ENCODE results near the gene FOXQ1. TPM values are rescaled to one million over a fixed set of nuclear protein-coding genes. Genes with fewer than 3 reads are reported as not detected.

Gene FOXQ1
- total and polyA plus RNA-seq, 2 of the 13 experiments (the other 11 are each of a cell fraction or from before 2014, with no cell fraction given): 35.2 to 39.8 TPM

DNA sequence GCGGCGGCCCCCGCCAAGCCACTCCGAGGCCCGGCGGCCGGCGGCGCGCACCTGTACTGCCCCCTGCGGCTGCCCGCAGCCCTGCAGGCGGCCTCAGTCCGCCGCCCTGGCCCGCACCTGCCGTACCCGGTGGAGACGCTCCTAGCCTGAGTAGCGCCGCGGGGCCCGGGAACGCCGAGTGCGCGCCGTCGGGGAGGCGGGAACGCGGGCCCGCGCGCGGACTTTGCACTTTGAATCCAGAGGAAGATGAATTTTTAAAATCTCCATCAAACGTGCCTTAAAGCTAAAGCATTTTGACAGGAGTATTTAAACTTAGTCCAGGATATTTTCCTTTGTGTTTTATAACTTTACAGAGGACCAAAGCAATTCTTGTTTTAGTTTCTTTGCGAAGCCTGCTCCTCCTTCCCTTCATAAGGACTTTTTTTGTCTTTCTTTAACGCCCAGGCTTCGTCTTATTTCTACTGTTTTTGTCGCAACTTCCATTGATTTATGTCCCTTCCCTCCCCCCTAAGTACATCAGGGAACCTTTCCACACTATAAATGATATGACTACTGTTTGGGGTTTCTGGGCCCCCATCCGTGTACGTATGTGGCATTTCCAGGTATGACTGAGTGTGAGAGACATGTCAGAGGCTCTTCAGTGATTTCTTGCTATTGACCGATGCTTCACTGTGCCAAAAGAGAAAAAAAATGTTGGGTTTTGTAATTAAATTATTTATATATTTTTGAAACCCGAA lies 2.0 kb downstream of the FOXQ1 start (continued):
- TF ChIP-seq, protein P1, sequence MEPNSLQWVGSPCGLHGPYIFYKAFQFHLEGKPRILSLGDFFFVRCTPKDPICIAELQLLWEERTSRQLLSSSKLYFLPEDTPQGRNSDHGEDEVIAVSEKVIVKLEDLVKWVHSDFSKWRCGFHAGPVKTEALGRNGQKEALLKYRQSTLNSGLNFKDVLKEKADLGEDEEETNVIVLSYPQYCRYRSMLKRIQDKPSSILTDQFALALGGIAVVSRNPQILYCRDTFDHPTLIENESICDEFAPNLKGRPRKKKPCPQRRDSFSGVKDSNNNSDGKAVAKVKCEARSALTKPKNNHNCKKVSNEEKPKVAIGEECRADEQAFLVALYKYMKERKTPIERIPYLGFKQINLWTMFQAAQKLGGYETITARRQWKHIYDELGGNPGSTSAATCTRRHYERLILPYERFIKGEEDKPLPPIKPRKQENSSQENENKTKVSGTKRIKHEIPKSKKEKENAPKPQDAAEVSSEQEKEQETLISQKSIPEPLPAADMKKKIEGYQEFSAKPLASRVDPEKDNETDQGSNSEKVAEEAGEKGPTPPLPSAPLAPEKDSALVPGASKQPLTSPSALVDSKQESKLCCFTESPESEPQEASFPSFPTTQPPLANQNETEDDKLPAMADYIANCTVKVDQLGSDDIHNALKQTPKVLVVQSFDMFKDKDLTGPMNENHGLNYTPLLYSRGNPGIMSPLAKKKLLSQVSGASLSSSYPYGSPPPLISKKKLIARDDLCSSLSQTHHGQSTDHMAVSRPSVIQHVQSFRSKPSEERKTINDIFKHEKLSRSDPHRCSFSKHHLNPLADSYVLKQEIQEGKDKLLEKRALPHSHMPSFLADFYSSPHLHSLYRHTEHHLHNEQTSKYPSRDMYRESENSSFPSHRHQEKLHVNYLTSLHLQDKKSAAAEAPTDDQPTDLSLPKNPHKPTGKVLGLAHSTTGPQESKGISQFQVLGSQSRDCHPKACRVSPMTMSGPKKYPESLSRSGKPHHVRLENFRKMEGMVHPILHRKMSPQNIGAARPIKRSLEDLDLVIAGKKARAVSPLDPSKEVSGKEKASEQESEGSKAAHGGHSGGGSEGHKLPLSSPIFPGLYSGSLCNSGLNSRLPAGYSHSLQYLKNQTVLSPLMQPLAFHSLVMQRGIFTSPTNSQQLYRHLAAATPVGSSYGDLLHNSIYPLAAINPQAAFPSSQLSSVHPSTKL (CRISPR knock-in tag; IDR thresholded peaks at IDR 0.05): peak; percentile 62
- TF ChIP-seq ZNF589 (CRISPR knock-in tag; conservative IDR thresholded peaks at IDR 0.05) (peak; percentile 76; the same call in 1 of the 2 replicates), PHF5A (CRISPR knock-in tag; IDR thresholded peaks at IDR 0.05; ENCODE audit: low read depth, unreplicated experiment) (no peak), TEAD3 (CRISPR knock-in tag; optimal IDR thresholded peaks at IDR 0.05; ENCODE audit: borderline replicate concordance) (peak; percentile 25), ZNF775 (CRISPR knock-in tag; IDR thresholded peaks at IDR 0.05; ENCODE audit: borderline replicate concordance) (no peak), RXRB (CRISPR knock-in tag; IDR thresholded peaks at IDR 0.05; ENCODE audit: borderline replicate concordance) (peak; percentile 61), NFRKB (IDR thresholded peaks at IDR 0.05) (no peak), NONO (IDR thresholded peaks at IDR 0.05) (no peak), NONO (CRISPR knock-in tag; conservative IDR thresholded peaks at IDR 0.05) (peak; percentile 79; the same call in 1 of the 2 replicates), ZNF543 (CRISPR knock-in tag; IDR thresholded peaks at IDR 0.05) (0 out of 2 replicates have a peak, but pooled peaks have one; percentile 17), ZNF607 (CRISPR knock-in tag; IDR thresholded peaks at IDR 0.05; ENCODE audit: borderline replicate concordance) (peak; percentile 87), ARNT2 (CRISPR knock-in tag; IDR thresholded peaks at IDR 0.05; ENCODE audit: low read depth) (peak; percentile 37; the same call in 1 of the 2 replicates)
- TF ChIP-seq, protein P2, sequence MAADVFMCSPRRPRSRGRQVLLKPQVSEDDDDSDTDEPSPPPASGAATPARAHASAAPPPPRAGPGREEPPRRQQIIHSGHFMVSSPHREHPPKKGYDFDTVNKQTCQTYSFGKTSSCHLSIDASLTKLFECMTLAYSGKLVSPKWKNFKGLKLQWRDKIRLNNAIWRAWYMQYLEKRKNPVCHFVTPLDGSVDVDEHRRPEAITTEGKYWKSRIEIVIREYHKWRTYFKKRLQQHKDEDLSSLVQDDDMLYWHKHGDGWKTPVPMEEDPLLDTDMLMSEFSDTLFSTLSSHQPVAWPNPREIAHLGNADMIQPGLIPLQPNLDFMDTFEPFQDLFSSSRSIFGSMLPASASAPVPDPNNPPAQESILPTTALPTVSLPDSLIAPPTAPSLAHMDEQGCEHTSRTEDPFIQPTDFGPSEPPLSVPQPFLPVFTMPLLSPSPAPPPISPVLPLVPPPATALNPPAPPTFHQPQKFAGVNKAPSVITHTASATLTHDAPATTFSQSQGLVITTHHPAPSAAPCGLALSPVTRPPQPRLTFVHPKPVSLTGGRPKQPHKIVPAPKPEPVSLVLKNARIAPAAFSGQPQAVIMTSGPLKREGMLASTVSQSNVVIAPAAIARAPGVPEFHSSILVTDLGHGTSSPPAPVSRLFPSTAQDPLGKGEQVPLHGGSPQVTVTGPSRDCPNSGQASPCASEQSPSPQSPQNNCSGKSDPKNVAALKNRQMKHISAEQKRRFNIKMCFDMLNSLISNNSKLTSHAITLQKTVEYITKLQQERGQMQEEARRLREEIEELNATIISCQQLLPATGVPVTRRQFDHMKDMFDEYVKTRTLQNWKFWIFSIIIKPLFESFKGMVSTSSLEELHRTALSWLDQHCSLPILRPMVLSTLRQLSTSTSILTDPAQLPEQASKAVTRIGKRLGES (CRISPR knock-in tag; IDR thresholded peaks at IDR 0.05; ENCODE audit: borderline replicate concordance): no peak
- TF ChIP-seq, protein P3, sequence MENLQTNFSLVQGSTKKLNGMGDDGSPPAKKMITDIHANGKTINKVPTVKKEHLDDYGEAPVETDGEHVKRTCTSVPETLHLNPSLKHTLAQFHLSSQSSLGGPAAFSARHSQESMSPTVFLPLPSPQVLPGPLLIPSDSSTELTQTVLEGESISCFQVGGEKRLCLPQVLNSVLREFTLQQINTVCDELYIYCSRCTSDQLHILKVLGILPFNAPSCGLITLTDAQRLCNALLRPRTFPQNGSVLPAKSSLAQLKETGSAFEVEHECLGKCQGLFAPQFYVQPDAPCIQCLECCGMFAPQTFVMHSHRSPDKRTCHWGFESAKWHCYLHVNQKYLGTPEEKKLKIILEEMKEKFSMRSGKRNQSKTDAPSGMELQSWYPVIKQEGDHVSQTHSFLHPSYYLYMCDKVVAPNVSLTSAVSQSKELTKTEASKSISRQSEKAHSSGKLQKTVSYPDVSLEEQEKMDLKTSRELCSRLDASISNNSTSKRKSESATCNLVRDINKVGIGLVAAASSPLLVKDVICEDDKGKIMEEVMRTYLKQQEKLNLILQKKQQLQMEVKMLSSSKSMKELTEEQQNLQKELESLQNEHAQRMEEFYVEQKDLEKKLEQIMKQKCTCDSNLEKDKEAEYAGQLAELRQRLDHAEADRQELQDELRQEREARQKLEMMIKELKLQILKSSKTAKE (CRISPR knock-in tag; IDR thresholded peaks at IDR 0.05; ENCODE audit: borderline replicate concordance): peak; percentile 51; the same call in 1 of the 2 replicates
- TF ChIP-seq, protein P4, sequence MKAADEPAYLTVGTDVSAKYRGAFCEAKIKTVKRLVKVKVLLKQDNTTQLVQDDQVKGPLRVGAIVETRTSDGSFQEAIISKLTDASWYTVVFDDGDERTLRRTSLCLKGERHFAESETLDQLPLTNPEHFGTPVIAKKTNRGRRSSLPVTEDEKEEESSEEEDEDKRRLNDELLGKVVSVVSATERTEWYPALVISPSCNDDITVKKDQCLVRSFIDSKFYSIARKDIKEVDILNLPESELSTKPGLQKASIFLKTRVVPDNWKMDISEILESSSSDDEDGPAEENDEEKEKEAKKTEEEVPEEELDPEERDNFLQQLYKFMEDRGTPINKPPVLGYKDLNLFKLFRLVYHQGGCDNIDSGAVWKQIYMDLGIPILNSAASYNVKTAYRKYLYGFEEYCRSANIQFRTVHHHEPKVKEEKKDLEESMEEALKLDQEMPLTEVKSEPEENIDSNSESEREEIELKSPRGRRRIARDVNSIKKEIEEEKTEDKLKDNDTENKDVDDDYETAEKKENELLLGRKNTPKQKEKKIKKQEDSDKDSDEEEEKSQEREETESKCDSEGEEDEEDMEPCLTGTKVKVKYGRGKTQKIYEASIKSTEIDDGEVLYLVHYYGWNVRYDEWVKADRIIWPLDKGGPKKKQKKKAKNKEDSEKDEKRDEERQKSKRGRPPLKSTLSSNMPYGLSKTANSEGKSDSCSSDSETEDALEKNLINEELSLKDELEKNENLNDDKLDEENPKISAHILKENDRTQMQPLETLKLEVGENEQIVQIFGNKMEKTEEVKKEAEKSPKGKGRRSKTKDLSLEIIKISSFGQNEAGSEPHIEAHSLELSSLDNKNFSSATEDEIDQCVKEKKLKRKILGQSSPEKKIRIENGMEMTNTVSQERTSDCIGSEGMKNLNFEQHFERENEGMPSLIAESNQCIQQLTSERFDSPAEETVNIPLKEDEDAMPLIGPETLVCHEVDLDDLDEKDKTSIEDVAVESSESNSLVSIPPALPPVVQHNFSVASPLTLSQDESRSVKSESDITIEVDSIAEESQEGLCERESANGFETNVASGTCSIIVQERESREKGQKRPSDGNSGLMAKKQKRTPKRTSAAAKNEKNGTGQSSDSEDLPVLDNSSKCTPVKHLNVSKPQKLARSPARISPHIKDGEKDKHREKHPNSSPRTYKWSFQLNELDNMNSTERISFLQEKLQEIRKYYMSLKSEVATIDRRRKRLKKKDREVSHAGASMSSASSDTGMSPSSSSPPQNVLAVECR (CRISPR knock-in tag; IDR thresholded peaks at IDR 0.05; ENCODE audit: borderline replicate concordance): peak; percentile 42; the same call in 1 of the 2 replicates
